ENCODE measurements around the gene MIS18BP1.

DNA sequence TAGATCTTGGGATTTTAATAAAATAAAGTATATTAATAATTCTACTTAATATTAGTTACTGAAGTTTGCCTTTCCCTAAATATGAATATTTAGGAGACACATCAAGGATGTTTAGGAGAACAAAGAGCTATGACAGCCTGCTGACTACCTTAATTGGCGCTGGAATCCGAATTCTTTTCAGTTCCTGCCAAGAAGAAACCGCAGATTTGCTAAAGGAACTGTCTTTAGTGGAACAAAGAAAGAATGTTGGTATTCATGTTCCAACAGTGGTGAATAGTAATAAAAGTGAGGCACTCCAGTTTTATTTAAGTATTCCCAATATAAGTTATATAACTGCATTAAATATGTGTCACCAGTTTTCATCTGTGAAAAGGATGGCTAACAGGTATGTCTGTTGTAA is 54.5 kb downstream of the MIS18BP1 start:
- TF ChIP-seq, protein P1, sequence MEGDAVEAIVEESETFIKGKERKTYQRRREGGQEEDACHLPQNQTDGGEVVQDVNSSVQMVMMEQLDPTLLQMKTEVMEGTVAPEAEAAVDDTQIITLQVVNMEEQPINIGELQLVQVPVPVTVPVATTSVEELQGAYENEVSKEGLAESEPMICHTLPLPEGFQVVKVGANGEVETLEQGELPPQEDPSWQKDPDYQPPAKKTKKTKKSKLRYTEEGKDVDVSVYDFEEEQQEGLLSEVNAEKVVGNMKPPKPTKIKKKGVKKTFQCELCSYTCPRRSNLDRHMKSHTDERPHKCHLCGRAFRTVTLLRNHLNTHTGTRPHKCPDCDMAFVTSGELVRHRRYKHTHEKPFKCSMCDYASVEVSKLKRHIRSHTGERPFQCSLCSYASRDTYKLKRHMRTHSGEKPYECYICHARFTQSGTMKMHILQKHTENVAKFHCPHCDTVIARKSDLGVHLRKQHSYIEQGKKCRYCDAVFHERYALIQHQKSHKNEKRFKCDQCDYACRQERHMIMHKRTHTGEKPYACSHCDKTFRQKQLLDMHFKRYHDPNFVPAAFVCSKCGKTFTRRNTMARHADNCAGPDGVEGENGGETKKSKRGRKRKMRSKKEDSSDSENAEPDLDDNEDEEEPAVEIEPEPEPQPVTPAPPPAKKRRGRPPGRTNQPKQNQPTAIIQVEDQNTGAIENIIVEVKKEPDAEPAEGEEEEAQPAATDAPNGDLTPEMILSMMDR (IDR thresholded peaks at IDR 0.05), result no peak
- TF ChIP-seq POLR2AphosphoS5 (IDR thresholded peaks at IDR 0.05) (no peak), POLR2A (IDR thresholded peaks at IDR 0.05; ENCODE audit: low read depth) (no peak)
